GM12878 (cell line): ENCODE results near the gene FNDC3B. TPM values are rescaled to one million over a fixed set of nuclear protein-coding genes. Genes with fewer than 3 reads are reported as not detected.

Source experiments
- ATAC-seq: fragments of 200-7000 bp; cut with Tn5 transposase; 3 replicates; pipeline ENCODE4 v1.9.1; 2020; ENCODE audit warnings: mild to moderate bottlenecking, moderate library complexity
- BruUV-seq: library from RNA; stranded (reverse); fragments of 400-500 nt; replicated peaks from 2 replicates; lab custom pipeline; 2021; lab: Mats Ljungman, UMichigan
- CTCF ChIA-PET: fragments of 300-600 bp; sonication (Branson Sonifier 250); formaldehyde crosslinking; extraction: SDS; loops from one replicate; lab custom pipeline; 2021; ENCODE audit warnings: inconsistent platforms; lab: Yijun Ruan, JAX
- POLR2A ChIA-PET: fragments of 350-600 bp; formaldehyde crosslinking; extraction: SDS; loops from one replicate; lab custom pipeline; 2021; ENCODE audit warnings: inconsistent platforms; lab: Charles Lee
- RAD21 ChIA-PET: fragments of 300-600 bp; sonication (Branson Sonifier 250); formaldehyde crosslinking; loops from one replicate; lab custom pipeline; 2023; ENCODE audit warnings: antibody characterized with exemption; ENCODE audit not compliant: unreplicated experiment; lab: Charles Lee
- SMC1A ChIA-PET: fragments of 300-600 bp; sonication (Branson Sonifier 250); formaldehyde crosslinking; loops from one replicate; lab custom pipeline; 2023; ENCODE audit not compliant: unreplicated experiment, uncharacterized antibody; lab: Charles Lee
- DNase-seq: peaks from one replicate; pipeline ENCODE4 v3.0.0-alpha.2; 2011; ENCODE audit warnings: low read depth, low spot score
- FAIRE-seq: peaks from 3 replicates; lab custom pipeline; 2011; peaks lifted over from hg19 to GRCh38; lab: Jason Lieb, UNC
- H2AFZ ChIP-seq: 2 replicates; pipeline ENCODE4 v1.6.0; 2011; ENCODE audit warnings: low read depth, low read length, control low read depth; ENCODE audit not compliant: control insufficient read depth
- H3K27ac ChIP-seq: 2 replicates; pipeline ENCODE4 v1.5.1; 2011; ENCODE audit warnings: control low read depth; ENCODE audit not compliant: control insufficient read depth, insufficient read depth
- H3K27me3 ChIP-seq, 2 experiments: replicated peaks in 1 of 2; 2 replicates each; pipeline versions ENCODE4 v1.6.0 to v1.6.1; 2011; ENCODE audit warnings: low read length in 1 of 2; ENCODE audit not compliant: control insufficient read depth in 2 of 2, insufficient read depth in 2 of 2
- H3K36me3 ChIP-seq, 2 experiments: 2 replicates each; pipeline ENCODE4 v1.5.1; 2011; ENCODE audit warnings: low read length in 1 of 2; ENCODE audit not compliant: control insufficient read depth in 2 of 2, insufficient read depth in 2 of 2
- H3K4me1 ChIP-seq: 2 replicates; pipeline ENCODE4 v1.6.1; 2011; ENCODE audit warnings: mild to moderate bottlenecking, low read length, moderate library complexity, mixed read lengths; ENCODE audit not compliant: control insufficient read depth, insufficient read depth
- H3K4me2 ChIP-seq: 2 replicates; pipeline ENCODE4 v1.6.0; 2011; ENCODE audit warnings: control low read depth; ENCODE audit not compliant: control insufficient read depth, insufficient read depth
- H3K4me3 ChIP-seq: fragments of 200-600 bp; sonication (generic); 2 replicates; pipeline ENCODE4 v1.5.1; 2016
- H3K79me2 ChIP-seq: 2 replicates; pipeline ENCODE4 v1.6.0; 2011; ENCODE audit warnings: low read length; ENCODE audit not compliant: control insufficient read depth, insufficient read depth
- H3K9ac ChIP-seq: 2 replicates; pipeline ENCODE4 v1.8.0; 2011; ENCODE audit warnings: low read length, control low read depth, mixed read lengths; ENCODE audit not compliant: control insufficient read depth, insufficient read depth
- H3K9me3 ChIP-seq: replicated peaks from 3 replicates; pipeline ENCODE4 v1.5.1; 2011; ENCODE audit warnings: mild to moderate bottlenecking, low read length; ENCODE audit not compliant: control insufficient read depth, insufficient read depth
- H4K20me1 ChIP-seq: 2 replicates; pipeline ENCODE4 v1.6.0; 2011; ENCODE audit not compliant: control insufficient read depth, insufficient read depth
- CBX5 ChIP-seq: sonication (generic); IDR thresholded peaks from 2 replicates; pipeline ENCODE4 v1.6.1; 2016; ENCODE audit warnings: low read depth, moderate library complexity, mild to moderate bottlenecking, inconsistent platforms
- CEBPB ChIP-seq, 2 experiments: fragments of 150-350 bp in 1 of 2; IDR thresholded peaks; 2 replicates each; pipeline ENCODE4 v1.6.1; 2012 to 2014; ENCODE audit warnings: low read depth in 2 of 2, low read length in 2 of 2, borderline replicate concordance in 1 of 2, inconsistent platforms in 1 of 2
- EP300 ChIP-seq, 2 experiments: fragments of 150-350 bp in 1 of 2; IDR thresholded peaks; 2 replicates each; pipeline ENCODE4 v1.6.1; 2011 to 2012; ENCODE audit warnings: low read depth in 2 of 2, low read length in 2 of 2, borderline replicate concordance in 1 of 2, improper control_type of control experiment in 1 of 2, inconsistent platforms in 1 of 2; ENCODE audit not compliant: control insufficient read depth in 1 of 2
- PBX3 ChIP-seq: IDR thresholded peaks from 2 replicates; pipeline ENCODE4 v1.6.1; 2011; ENCODE audit warnings: mild to moderate bottlenecking, low read depth, low read length, moderate library complexity; ENCODE audit not compliant: insufficient replicate concordance
- SREBF1 ChIP-seq: IDR thresholded peaks from 2 replicates; pipeline ENCODE4 v1.6.1; 2012; ENCODE audit warnings: mild to moderate bottlenecking, low read length
- TAF1 ChIP-seq: IDR thresholded peaks from 2 replicates; pipeline ENCODE4 v1.6.1; 2011; ENCODE audit warnings: mild to moderate bottlenecking, low read depth, low read length, borderline replicate concordance
- ZBTB11 ChIP-seq: fragments of 450-650 bp; formaldehyde crosslinking; IDR thresholded peaks from 2 replicates; pipeline ENCODE4 v1.5.0; 2022; ENCODE audit warnings: mild to moderate bottlenecking, missing genetic modification characterization
- ZSCAN29 ChIP-seq: fragments of 450-650 bp; IDR thresholded peaks from 2 replicates; pipeline ENCODE4 v1.6.1; 2017; ENCODE audit warnings: mild to moderate bottlenecking, moderate library complexity
- WGBS: methylation state at CpG from one replicate; pipeline ENCODE4 v1.1.6; 2016; ENCODE audit warnings: low lambda C conversion rate; ENCODE audit not compliant: insufficient replicate concordance, insufficient coverage; ENCODE audit errors: missing lambda C conversion rate; 5-methylcytosine and 5-hydroxymethylcytosine counted together
- in situ Hi-C: fragments of 300-500 bp; cut with MboI; formaldehyde crosslinking; loops from 9 replicates; pipeline ENCODE4 v1.14.3; 2018; ENCODE audit warnings: mixed read lengths
- intact Hi-C: fragments of 100-400 bp; cut with micrococcal nuclease; formaldehyde crosslinking; loops from one replicate; pipeline ENCODE4 v1.14.2; 2022; ENCODE audit not compliant: unreplicated experiment
- polyA plus RNA-seq, 11 experiments: library from polyadenylated mRNA; depleted of rRNA in 4 of 11; unstranded in 6 of 11; stranded (reverse) in 5 of 11; fragments of >200 nt; fragmentation: Nextera tagmentation in 4 of 11; fragmentation: Illumina TruSeq in 1 of 11; extraction: Ambion mirVana in 4 of 11; extraction: Trizol in 1 of 11; gene quantifications; 1 replicate in 1 of 11; 2 replicates in 10 of 11; pipeline versions ENCODE4 v1.2.1 to v1.2.3, GENCODE V29; 2011 to 2016; ENCODE audit warnings: inconsistent platforms in 2 of 11, missing spikeins in 2 of 11, low read depth in 1 of 11
- total RNA-seq, 4 experiments: library from RNA; depleted of rRNA in 3 of 4; stranded (reverse); fragments of >200 nt in 3 of 4; fragmentation: Illumina TruSeq in 1 of 4; extraction: Trizol in 1 of 4; gene quantifications; 2 replicates each; pipeline versions ENCODE4 v1.2.1 to v1.2.3, GENCODE V29; 2013 to 2021

Gene FNDC3B
- total and polyA plus RNA-seq, 10 of the 15 experiments (the other 5 are each of a cell fraction or from before 2014, with no cell fraction given), result 7.9 to 35.0 (median 18.5) TPM

GRCh38 chr3:172074032-172074431, 34.7 kb downstream of the FNDC3B start (continued):
- TF ChIP-seq EP300 (IDR thresholded peaks at IDR 0.05; ENCODE audit: borderline replicate concordance in 1 of 2, control insufficient read depth in 1 of 2, low read depth in 2 of 2, low read length in 2 of 2), result no peak

DNA sequence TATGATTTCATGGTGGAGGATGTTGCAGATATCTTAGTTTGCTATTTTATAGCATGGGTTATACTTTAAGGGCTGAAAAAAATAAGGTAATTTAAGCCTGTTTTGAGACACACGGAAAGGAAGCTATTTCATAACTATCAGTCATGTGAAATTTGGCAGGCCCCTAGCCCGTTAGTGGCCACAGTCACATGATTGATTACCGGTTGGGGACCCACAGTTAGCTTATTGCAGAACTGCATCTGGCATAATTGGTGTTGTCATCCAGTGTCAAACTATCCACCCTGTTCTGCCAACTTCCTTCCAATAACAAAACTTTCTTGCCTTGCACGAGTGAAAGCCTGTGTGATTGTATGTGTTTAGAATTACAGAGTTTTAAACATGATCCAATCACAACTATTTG, 35.2 kb downstream of the FNDC3B start:
- ChIA-PET RAD21 (interaction anchor here (0.8 to 1.4 kb wide), 3 partner anchors 14 to 95 kb away, joined by 3 to 5 read pairs (median 3); no protein-coding TSS in a partner anchor), CTCF (interaction anchor here (0.8 kb wide), 1 partner anchor 13 kb away, joined by 3 read pairs; no protein-coding TSS in a partner anchor), POLR2A (interaction anchor here (0.8 to 1.2 kb wide), 3 partner anchors 12 to 32 kb away, joined by 3 to 4 read pairs (median 3); no protein-coding TSS in a partner anchor), SMC1A (interaction anchor here (0.7 to 1.6 kb wide), 6 partner anchors 8 to 43 kb away, joined by 3 to 5 read pairs (median 3); no protein-coding TSS in a partner anchor)
- no TSS peak for BruUV-seq
- DNase-seq, result no peak
- Histone ChIP-seq H3K27me3 (no peaks in the 10 kb centered on the region), H3K27ac (no peak overlapping the region), H3K4me2 (no peak overlapping the region), H2AFZ (no peak overlapping the region), H3K79me2 (peaks cover 40% of the 10 kb centered on the region), H4K20me1 (no peaks in the 10 kb centered on the region; the same call in 1 of the 2 replicates), H3K9me3 (no peaks in the 10 kb centered on the region), H3K9ac (no peak overlapping the region), H3K36me3 (peaks cover 0 to 4% of the 10 kb centered on the region in 2 experiments; a peak in 2 of 4 replicates), H3K4me1 (no peaks in the 10 kb centered on the region), H3K4me3 (no peak overlapping the region)
- intact Hi-C loops (no loop called here), in situ Hi-C loops (no loop called here)
- no peak for FAIRE-seq
- ATAC-seq, result peak; percentile 40
- 98% methylated on average over 4 of the region's 4 CpGs for WGBS
- TF ChIP-seq ZSCAN29 (no peak), SREBF1 (no peak), TAF1 (no peak), CEBPB (IDR thresholded peaks at IDR 0.05; ENCODE audit: borderline replicate concordance in 1 of 2, low read depth in 2 of 2, low read length in 2 of 2) (no peak), ZBTB11 (CRISPR knock-in tag) (no peak), PBX3 (no peak), CBX5 (no peak)
